ENCODE results near the gene PPM1B. TPM values are rescaled to one million over a fixed set of nuclear protein-coding genes. Genes with fewer than 3 reads are reported as not detected.

Gene PPM1B
- total RNA-seq: 10 to 100 TPM; 37.5 to 38.4 TPM
- polyA plus RNA-seq (ENCODE audit: insufficient read length in 6 of 6): 10 to 100 TPM; 52.7 to 66.2 (median 60.1) TPM
- long read RNA-seq, donor 1, transcript PPM1B-204 (6 exons, 3,877 nt): major isoform, 5 of 23 reads
- long read RNA-seq, donor 1, partial matches to known transcripts: 13 of 23 reads
- long read RNA-seq, donor 1, other reads (novel, unspliced or antisense): 0 of 23 reads
- long read RNA-seq, donor 2, transcript PPM1B-201 (6 exons, 2,606 nt): major isoform, 11 of 13 reads
- long read RNA-seq, donor 2, partial matches to known transcripts: 0 of 13 reads
- long read RNA-seq, donor 2, other reads (novel, unspliced or antisense): 0 of 13 reads
- long read RNA-seq, donor 3, transcript PPM1B-201 (6 exons, 2,606 nt): major isoform, 8 of 10 reads
- long read RNA-seq, donor 3, partial matches to known transcripts: 0 of 10 reads
- long read RNA-seq, donor 3, other reads (novel, unspliced or antisense): 0 of 10 reads
- long read RNA-seq, donor 4: 0 reads
- long read RNA-seq, donor 5, transcript PPM1B-201 (6 exons, 2,606 nt): major isoform, 5 of 19 reads
- long read RNA-seq, donor 5, partial matches to known transcripts: 10 of 19 reads
- long read RNA-seq, donor 5, other reads (novel, unspliced or antisense): 0 of 19 reads
- long read RNA-seq, donor 6, transcript PPM1B-201 (6 exons, 2,606 nt): major isoform, 8 of 25 reads
- long read RNA-seq, donor 6, partial matches to known transcripts: 13 of 25 reads
- long read RNA-seq, donor 6, other reads (novel, unspliced or antisense): 0 of 25 reads
- long read RNA-seq, donor 7, partial matches to known transcripts: 0 of 4 reads
- long read RNA-seq, donor 7, other reads (novel, unspliced or antisense): 0 of 4 reads
- long read RNA-seq, donor 8, partial matches to known transcripts: 8 of 14 reads
- long read RNA-seq, donor 8, other reads (novel, unspliced or antisense): 0 of 14 reads
- long read RNA-seq, donor 9: 0 reads
- long read RNA-seq, donor 10: 0 reads
- long read RNA-seq, donor 11, transcript PPM1B-201 (6 exons, 2,606 nt): major isoform, 16 of 38 reads
- long read RNA-seq, donor 11, transcript PPM1B-204 (6 exons, 3,877 nt): minor isoform, 7 of 38 reads
- long read RNA-seq, donor 11, partial matches to known transcripts: 13 of 38 reads
- long read RNA-seq, donor 11, other reads (novel, unspliced or antisense): 0 of 38 reads
- long read RNA-seq, donor 12, partial matches to known transcripts: 0 of 5 reads
- long read RNA-seq, donor 12, other reads (novel, unspliced or antisense): 0 of 5 reads

GRCh38 chr2:44168681-44169154 is at the start of gene PPM1B:
TSS of gene PPM1B (plus strand) at chr2:44168875. CDS start at chr2:44201200, 32,325 bp downstream.
- H3K4me1 ChIP-seq: peaks cover 14 to 45% of the 10 kb centered on the region in 2 donors
- peak within 1 kb of the TSS; percentile 96 to 97 for H3K27ac ChIP-seq
- no peaks in the 10 kb centered on the region for H3K36me3 ChIP-seq
- DNase-seq: peak in 2 of 4 donors; percentile 99 to 100
- no peak for TF ChIP-seq CTCF (IDR thresholded peaks at IDR 0.05)
- H3K4me3 ChIP-seq: peak within 1 kb of the TSS; percentile 82 to 97
- intact Hi-C loops (cut with DNase I): no loop called here
- peak; percentile 89 for ATAC-seq
- no peaks in the 10 kb centered on the region for H3K9me3 ChIP-seq
- H3K27me3 ChIP-seq: no peaks in the 10 kb centered on the region

GRCh38 chr2:44119878-44120277 is 48.8 kb upstream of the PPM1B start:
- ATAC-seq: no peak
- Histone ChIP-seq H3K27me3 (no peaks in the 10 kb centered on the region), H3K4me3 (no peak overlapping the region), H3K27ac (peak overlapping the region in 1 of 2 donors; percentile 28), H3K36me3 (no peaks in the 10 kb centered on the region), H3K9me3 (no peaks in the 10 kb centered on the region), H3K4me1 (peaks cover 0 to 7% of the 10 kb centered on the region in 2 donors)
- no peak for DNase-seq
- TF ChIP-seq CTCF (IDR thresholded peaks at IDR 0.05): no peak
- intact Hi-C loops (cut with DNase I): no loop called here

- intact Hi-C loops (cut with DNase I): no loop called here
- peaks cover 0 to 7% of the 10 kb centered on the region in 2 donors for H3K4me1 ChIP-seq
- no peak overlapping the region for H3K4me3 ChIP-seq
- no peaks in the 10 kb centered on the region for H3K36me3 ChIP-seq
- ATAC-seq (no peak), DNase-seq (no peak)
- H3K9me3 ChIP-seq: no peaks in the 10 kb centered on the region
- no peak for TF ChIP-seq CTCF (IDR thresholded peaks at IDR 0.05)
- peak overlapping the region in 1 of 2 donors; percentile 28 for H3K27ac ChIP-seq
- H3K27me3 ChIP-seq: no peaks in the 10 kb centered on the region
These were observed 48.2 kb upstream of the PPM1B start for GRCh38 chr2:44120428-44120827.

- H3K36me3 ChIP-seq: no peaks in the 10 kb centered on the region
- intact Hi-C loops (cut with DNase I): no loop called here
- H3K4me1 ChIP-seq: peaks cover 0 to 7% of the 10 kb centered on the region in 2 donors
- no peaks in the 10 kb centered on the region for H3K9me3 ChIP-seq
- DNase-seq (no peak), ATAC-seq (no peak)
- TF ChIP-seq CTCF (IDR thresholded peaks at IDR 0.05): no peak
- H3K27ac ChIP-seq: no peak overlapping the region
- no peaks in the 10 kb centered on the region for H3K27me3 ChIP-seq
- no peak overlapping the region for H3K4me3 ChIP-seq
These were observed 46.8 kb upstream of the PPM1B start for GRCh38 chr2:44121899-44122298.

All from left lung (tissue), 14 donors.